ENCODE data around the gene KRT71.

Gene KRT71

DNA sequence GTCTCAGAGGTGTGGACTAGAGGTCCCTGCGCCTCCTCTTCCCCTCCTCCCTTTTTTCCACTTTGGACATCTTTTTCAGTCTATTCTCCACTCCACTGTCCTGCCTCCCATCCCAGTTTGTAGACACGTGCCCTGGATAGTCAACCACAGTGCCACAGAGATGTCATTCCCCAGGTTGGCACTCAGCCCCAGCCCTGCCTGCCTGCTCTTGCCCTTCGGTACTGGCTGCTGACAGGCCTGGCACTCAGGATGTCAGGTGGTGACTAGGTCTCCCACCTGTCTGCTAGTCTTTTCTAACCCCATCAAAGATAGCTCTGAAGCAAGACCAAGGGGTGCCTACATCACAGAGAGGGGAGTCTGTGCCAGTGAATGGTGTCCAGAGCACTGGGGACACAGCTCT, 15.8 kb downstream of the KRT71 start:
- DNase-seq (ENCODE audit: low spot score): no peak

DNA sequence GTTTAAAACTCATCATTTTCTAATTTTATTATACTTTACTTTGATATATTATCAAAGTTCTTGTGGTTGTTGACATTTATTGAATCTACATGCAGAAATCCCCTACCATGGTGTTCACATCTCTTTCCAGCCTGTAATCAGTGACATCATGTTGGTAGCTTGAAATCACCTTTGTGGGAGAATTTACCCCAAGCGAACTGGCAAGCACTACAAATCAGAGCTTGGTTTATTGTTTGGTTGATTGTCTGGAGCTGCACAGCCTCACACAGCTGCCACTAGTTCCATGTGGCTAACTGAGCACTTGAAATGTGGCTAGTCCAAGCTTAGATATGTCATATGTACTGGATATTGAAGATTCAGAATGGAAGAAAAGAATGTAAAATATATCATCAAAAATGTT, 17.4 kb downstream of the KRT71 start:
- no peak for DNase-seq (ENCODE audit: low spot score)

GRCh38 chr12:52534482-52534881, 18.5 kb downstream of the KRT71 start:
- no peak for DNase-seq (ENCODE audit: low spot score)

GRCh38 chr12:52533686-52534470, 19.1 kb downstream of the KRT71 start:
- DNase-seq (ENCODE audit: low spot score): no peak

GRCh38 chr12:52532636-52533035, 20.3 kb downstream of the KRT71 start:
- no peak for DNase-seq (ENCODE audit: low spot score)

DNA sequence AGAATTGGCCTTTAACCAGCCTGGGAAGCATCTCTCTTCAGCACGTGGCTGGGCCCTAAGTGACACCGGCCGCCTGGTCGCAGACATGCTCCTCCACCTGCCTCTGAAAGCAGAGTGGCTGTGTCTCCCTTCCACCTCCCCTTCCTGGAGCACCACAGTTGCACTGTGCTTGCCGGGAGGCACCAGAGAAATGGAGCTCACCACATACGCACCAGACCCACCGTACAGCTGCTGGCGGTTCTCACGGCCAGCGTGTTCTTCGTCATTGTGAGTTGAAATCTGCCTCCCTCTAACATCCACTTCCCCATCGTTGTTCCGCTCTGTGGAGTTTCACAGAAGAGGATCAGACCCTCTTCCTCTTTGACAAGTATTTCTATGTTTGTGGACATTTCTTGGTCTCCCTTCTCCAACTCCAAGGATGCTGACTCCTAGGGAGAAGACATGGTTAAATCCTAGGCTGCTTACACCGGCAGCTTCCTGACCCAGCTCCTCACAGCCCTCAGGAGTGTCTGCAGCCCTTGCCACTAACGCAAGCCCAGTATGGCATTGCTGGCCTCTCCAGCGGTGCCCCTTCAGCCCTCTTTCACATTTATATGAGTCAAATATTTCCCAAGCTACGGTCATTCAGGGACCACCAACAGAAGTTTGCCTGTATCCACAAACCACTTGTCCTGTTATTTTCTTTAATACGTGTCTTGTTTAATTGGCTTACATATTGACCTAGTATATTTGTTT, 21.2 kb downstream of the KRT71 start:
- DNase-seq (ENCODE audit: low spot score): no peak

DNA sequence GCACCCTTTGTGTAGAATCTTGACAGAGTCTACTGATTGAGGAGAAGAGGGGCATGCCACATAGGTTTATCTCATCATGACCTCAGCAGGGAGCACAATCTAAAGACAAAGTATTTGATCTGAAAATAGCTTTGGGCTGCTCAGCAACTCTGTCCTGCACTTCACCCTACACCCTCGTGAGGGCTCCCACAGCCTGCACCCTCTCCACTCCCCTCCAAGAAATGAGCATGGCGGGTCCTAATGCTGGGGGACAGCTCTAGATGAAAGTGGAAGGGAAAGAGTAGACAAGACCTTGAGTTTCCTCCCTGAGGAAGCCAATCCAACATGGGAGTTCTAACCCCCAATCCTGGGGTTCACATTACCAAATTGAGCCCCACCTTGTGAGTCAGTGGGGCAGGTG, 22.0 kb downstream of the KRT71 start:
- no peak for DNase-seq (ENCODE audit: low spot score)

DNA sequence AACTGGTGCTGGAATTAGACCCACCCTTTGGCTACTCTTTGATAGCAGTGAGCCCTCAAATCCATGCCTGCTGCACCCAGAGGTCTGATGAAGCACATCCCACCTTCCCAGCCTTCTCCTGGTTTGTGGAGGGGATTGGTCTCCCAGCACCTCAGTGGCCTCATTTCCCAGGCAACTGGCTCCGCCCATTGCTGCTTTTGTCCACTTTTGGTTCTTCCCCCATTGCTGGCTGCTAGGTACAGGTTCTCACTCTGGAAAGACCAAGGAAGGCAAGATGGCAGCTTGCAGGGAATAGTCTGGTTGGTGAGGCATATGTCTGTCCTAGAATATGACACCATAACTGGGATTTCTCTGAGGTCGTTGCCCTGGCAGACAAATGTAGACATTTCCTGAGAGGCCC, 22.6 kb downstream of the KRT71 start:
- no peak for DNase-seq (ENCODE audit: low spot score)

- no peak for DNase-seq (ENCODE audit: low spot score)
Measured at GRCh38 chr12:52529846-52530245, 23.1 kb downstream of the KRT71 start.

- no peak for DNase-seq (ENCODE audit: low spot score)
Measured at GRCh38 chr12:52529417-52529816, 23.5 kb downstream of the KRT71 start.

- no peak for DNase-seq (ENCODE audit: low spot score)
Measured at GRCh38 chr12:52528641-52529143, 24.3 kb downstream of the KRT71 start.

- DNase-seq (ENCODE audit: low spot score): no peak
Measured at GRCh38 chr12:52527121-52527800, 25.7 kb downstream of the KRT71 start.

- no peak for DNase-seq (ENCODE audit: low spot score)
Measured at GRCh38 chr12:52526511-52526951, 26.4 kb downstream of the KRT71 start.

DNA sequence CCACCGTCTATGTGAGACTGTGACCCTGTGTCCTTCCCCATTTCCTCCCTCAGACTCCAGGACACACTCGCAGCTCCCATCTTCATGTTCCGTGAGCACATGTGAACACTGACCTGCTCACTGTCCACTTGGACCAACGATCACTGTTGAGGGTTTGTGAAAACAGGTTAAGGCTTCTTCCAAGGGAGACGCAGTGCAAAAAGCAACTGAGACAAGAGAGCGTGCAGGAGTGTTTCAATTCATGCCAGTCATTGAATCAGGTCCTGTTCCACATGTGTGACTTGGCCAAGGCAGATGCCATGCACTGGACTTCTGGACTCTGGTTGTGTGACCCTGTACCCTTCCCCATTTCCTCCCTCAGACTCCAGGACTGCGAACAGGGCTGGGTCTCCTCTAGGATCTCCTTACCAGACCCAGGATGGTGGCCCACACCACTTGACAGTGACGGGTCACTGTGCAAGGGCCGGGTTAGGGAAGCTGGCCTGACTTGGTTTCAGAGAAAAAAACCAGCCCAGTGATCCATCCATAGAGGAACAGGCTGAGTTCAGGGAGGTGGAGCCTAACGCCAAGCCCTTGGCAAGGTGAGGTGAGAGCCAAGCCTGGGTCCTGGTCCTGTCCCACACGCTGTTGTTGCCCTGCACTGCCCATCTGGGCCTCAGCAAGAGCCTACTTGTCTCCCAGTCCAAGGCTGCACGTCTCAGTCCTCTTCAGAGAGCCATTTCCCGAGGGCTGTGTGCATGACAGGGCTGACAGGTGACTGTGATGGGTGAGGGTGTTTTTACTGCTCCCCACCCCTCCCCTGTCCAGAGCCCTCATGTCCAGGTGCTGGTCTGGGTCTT, 27.1 kb downstream of the KRT71 start:
- DNase-seq (ENCODE audit: low spot score): no peak

- DNase-seq (ENCODE audit: low spot score): no peak
Measured at GRCh38 chr12:52524898-52525591, 27.9 kb downstream of the KRT71 start.

- DNase-seq (ENCODE audit: low spot score): no peak
Measured at GRCh38 chr12:52524241-52524897, 28.6 kb downstream of the KRT71 start.

- no peak for DNase-seq (ENCODE audit: low spot score)
Measured at GRCh38 chr12:52523824-52524223, 29.1 kb downstream of the KRT71 start.

DNA sequence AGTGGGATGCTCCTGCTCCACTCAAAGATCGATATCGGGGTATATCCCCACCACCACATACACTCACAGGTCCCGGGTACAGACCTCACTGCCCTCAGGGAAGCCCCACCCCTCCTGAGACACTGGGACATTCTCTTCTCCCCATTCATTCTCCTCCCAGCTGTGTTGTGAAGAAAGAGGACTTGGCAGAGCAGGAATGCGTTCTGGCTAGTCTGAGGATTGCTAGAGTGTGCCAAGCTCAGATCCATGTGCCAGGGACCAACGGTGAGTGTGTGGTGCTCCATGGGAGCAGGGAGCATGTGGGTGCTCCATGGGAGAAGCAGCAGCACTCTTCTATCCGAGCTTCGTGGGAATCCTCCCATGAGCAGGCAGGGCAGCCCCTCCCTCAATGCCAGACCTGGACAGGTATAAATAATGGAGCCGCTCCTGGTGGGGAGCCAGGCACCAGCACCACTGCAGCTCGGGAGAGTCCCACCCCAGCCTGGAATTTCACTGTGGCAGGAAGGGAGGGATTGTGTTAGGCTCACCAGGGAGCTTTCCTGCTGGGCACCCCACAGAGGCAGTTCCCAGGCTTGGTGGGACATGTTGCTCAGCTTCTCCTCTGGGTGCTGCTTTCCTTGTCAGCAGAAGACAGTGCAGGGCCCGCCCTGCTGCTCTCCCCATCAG, 30.5 kb downstream of the KRT71 start:
- peak; percentile 90 for DNase-seq (ENCODE audit: low spot score)

DNA sequence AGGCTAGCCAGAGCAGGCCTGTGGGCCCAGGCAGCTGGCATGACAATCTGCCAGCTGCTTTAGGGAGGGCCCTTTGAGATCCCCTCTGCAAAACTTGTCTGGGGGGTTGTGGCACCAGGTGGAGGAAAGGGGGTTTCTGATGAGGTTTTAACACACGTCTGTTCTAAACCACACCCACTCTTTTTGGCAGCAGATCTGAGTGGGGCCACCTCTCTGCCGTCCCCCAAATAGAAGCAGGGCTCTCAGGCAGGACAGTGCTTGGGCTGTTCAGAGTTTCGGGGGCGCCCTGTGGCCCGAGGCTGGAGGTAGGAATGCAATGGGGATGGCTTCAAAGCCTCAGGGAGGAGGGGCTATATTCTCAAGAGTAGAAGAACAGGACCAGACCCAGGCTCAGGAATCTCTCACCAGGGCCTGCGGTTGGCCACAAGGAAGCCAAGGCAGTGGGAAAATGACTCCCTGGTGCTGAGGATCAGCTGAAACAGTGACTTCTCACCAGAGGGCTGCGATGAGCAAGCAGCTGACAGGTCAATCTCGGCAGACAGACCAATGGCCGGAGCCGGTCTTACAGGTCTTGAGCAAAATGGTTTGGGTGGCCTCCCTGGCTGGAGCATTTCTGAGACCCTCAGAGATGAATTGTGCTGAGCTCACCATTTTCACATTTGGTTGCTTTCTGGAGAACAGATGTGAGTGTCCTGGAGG, 31.2 kb downstream of the KRT71 start:
- peak; percentile 62 for DNase-seq (ENCODE audit: low spot score)

Measured in LoVo (cell line).